K562 (cell line): ENCODE measurements around the gene LRRC7. TPM values are rescaled to one million over a fixed set of nuclear protein-coding genes. Genes with fewer than 3 reads are reported as not detected.
A peak's percentile ranks its signal among the peaks of the same experiment; 100 is the strongest.

Source experiments
- ATAC-seq: fragments of 200-7000 bp; cut with Tn5 transposase; 3 replicates; pipeline ENCODE4 v1.9.1; 2020; ENCODE audit warnings: moderate library complexity
- BruUV-seq: library from RNA; stranded (reverse); fragments of 400-500 nt; replicated peaks from 2 replicates; lab custom pipeline; 2021; lab: Mats Ljungman, UMichigan
- CTCF ChIA-PET: fragments of 300-600 bp; formaldehyde crosslinking; extraction: SDS; loops from one replicate; lab custom pipeline; 2021; ENCODE audit warnings: low intra/inter-chr PET ratio; lab: Yijun Ruan, JAX
- POLR2A ChIA-PET: fragments of 300-600, 350-650 bp; sonication (Branson Sonifier 250); formaldehyde crosslinking; extraction: SDS; loops from one replicate; lab custom pipeline; 2021; ENCODE audit warnings: antibody characterized with exemption, inconsistent platforms; lab: Yijun Ruan, JAX
- DNase-seq, 4 experiments: peaks; one replicate each; pipeline versions ENCODE4 v3.0.0 to v3.0.0-alpha.2; 2011 to 2018; ENCODE audit warnings: low spot score in 3 of 4, mixed read lengths in 3 of 4; ENCODE audit errors: extremely low read depth in 1 of 4
- FAIRE-seq: peaks from 2 replicates; lab custom pipeline; 2011; peaks lifted over from hg19 to GRCh38; lab: Jason Lieb, UNC
- H2AFZ ChIP-seq: 2 replicates; pipeline ENCODE4 v1.6.0; 2011; ENCODE audit warnings: low read depth, low read length, control low read depth, inconsistent platforms
- H3K27ac ChIP-seq: fragments of 200-600 bp; 3 replicates; pipeline ENCODE4 v1.8.0; 2011; ENCODE audit warnings: low read depth, mild to moderate bottlenecking, control low read depth, inconsistent platforms, low read length, moderate library complexity, mixed read lengths; ENCODE audit errors: extremely low read depth
- H3K27me3 ChIP-seq, 2 experiments: fragments of 300-600 bp in 1 of 2; 2 replicates in 1 of 2; 3 replicates in 1 of 2; pipeline versions ENCODE4 v1.6.0 to v1.8.0; 2011; ENCODE audit warnings: inconsistent platforms in 2 of 2, low read length in 2 of 2, mild to moderate bottlenecking in 1 of 2, mixed read lengths in 1 of 2, moderate library complexity in 1 of 2; ENCODE audit not compliant: control insufficient read depth in 2 of 2, insufficient read depth in 2 of 2
- H3K36me3 ChIP-seq: fragments of 300-600 bp; 3 replicates; pipeline ENCODE4 v1.8.0; 2011; ENCODE audit warnings: mild to moderate bottlenecking, low read length, inconsistent platforms; ENCODE audit not compliant: control insufficient read depth, insufficient read depth
- H3K4me1 ChIP-seq, 2 experiments: fragments of 200-600 bp in 1 of 2; replicated peaks in 1 of 2; 2 replicates in 1 of 2; 3 replicates in 1 of 2; pipeline versions ENCODE4 v1.5.1 to v1.8.0; 2011; ENCODE audit warnings: inconsistent platforms in 2 of 2, low read length in 2 of 2, mild to moderate bottlenecking in 1 of 2, mixed read lengths in 1 of 2, moderate library complexity in 1 of 2; ENCODE audit not compliant: control insufficient read depth in 2 of 2, insufficient read depth in 2 of 2
- H3K4me2 ChIP-seq: 2 replicates; pipeline ENCODE4 v1.6.1; 2011; ENCODE audit warnings: low read length, control low read depth, inconsistent platforms, mixed read lengths; ENCODE audit not compliant: insufficient read depth
- H3K4me3 ChIP-seq: fragments of 200-600 bp; sonication (generic), shearing (Covaris generic); 2 replicates; pipeline ENCODE4 v1.5.1; 2016; ENCODE audit warnings: control low read depth, inconsistent platforms
- H3K79me2 ChIP-seq: fragments of 200-600 bp; 3 replicates; pipeline ENCODE4 v1.8.0; 2011; ENCODE audit warnings: low read length, inconsistent platforms; ENCODE audit not compliant: control insufficient read depth, insufficient read depth
- H3K9ac ChIP-seq, 2 experiments: 2 replicates each; pipeline versions ENCODE4 v1.6.0 to v1.6.1; 2011; ENCODE audit warnings: low read depth in 2 of 2, low read length in 2 of 2, control low read depth in 1 of 2, inconsistent platforms in 1 of 2, mild to moderate bottlenecking in 1 of 2, mixed read lengths in 1 of 2; ENCODE audit not compliant: insufficient read depth in 1 of 2
- H3K9me1 ChIP-seq: one replicate; pipeline ENCODE4 v1.6.0; 2011; ENCODE audit warnings: inconsistent platforms, mild to moderate bottlenecking, low read length, moderate library complexity; ENCODE audit not compliant: control insufficient read depth, insufficient read depth
- H3K9me3 ChIP-seq: replicated peaks from 2 replicates; pipeline ENCODE4 v1.5.1; 2011; ENCODE audit warnings: low read depth, low read length, inconsistent platforms; ENCODE audit not compliant: control insufficient read depth, insufficient read depth
- H4K20me1 ChIP-seq: replicated peaks from 2 replicates; pipeline ENCODE4 v1.6.1; 2011; ENCODE audit warnings: low read length, inconsistent platforms, mixed read lengths; ENCODE audit not compliant: control insufficient read depth, insufficient read depth
- FOXK2 ChIP-seq, 2 experiments: fragments of 450-650 bp; IDR thresholded peaks in 1 of 2; conservative IDR thresholded peaks in 1 of 2; 2 replicates each; pipeline ENCODE4 v1.6.1; 2016; ENCODE audit warnings: low read depth in 2 of 2, mild to moderate bottlenecking in 1 of 2
- GTF3C2 ChIP-seq: IDR thresholded peaks from 3 replicates; pipeline ENCODE4 v1.6.1; 2011; ENCODE audit warnings: borderline replicate concordance, mild to moderate bottlenecking, moderate library complexity; ENCODE audit not compliant: insufficient read length; ENCODE audit errors: extremely low read depth
- KDM1A ChIP-seq, 2 experiments: fragments of 450-650 bp; IDR thresholded peaks; 2 replicates each; pipeline ENCODE4 v1.6.1; 2016; ENCODE audit warnings: mild to moderate bottlenecking in 2 of 2
- KDM4B ChIP-seq, 2 experiments: fragments of 450-650 bp in 1 of 2; sonication (generic) in 1 of 2; IDR thresholded peaks; 2 replicates each; pipeline ENCODE4 v1.6.1; 2016 to 2017; ENCODE audit warnings: borderline replicate concordance in 2 of 2, antibody characterized with exemption in 1 of 2, low read depth in 1 of 2, mild to moderate bottlenecking in 1 of 2
- NFE2 ChIP-seq: IDR thresholded peaks from 2 replicates; pipeline ENCODE4 v1.6.1; 2014; ENCODE audit warnings: antibody characterized with exemption, low read depth
- PHF21A ChIP-seq: fragments of 450-650 bp; IDR thresholded peaks from 2 replicates; pipeline ENCODE4 v1.6.1; 2017; ENCODE audit warnings: low read depth, borderline replicate concordance
- POLR2H ChIP-seq: IDR thresholded peaks from 2 replicates; pipeline ENCODE4 v1.6.1; 2016; ENCODE audit warnings: missing genetic modification characterization, low read depth, mild to moderate bottlenecking, control low read depth, missing compliant biosample characterization, moderate library complexity
- SIN3A ChIP-seq, 2 experiments: fragments of 150-350 bp in 1 of 2; IDR thresholded peaks; 2 replicates each; pipeline ENCODE4 v1.6.1; 2011 to 2016; ENCODE audit warnings: borderline replicate concordance in 2 of 2, low read depth in 2 of 2, low read length in 2 of 2, mild to moderate bottlenecking in 2 of 2, moderate library complexity in 2 of 2; ENCODE audit not compliant: control insufficient read depth in 1 of 2
- TSHZ1 ChIP-seq: fragments of 250-450 bp; sonication (Bioruptor Pico); IDR thresholded peaks from 2 replicates; pipeline ENCODE4 v1.4.0; 2020; ENCODE audit warnings: mild to moderate bottlenecking, moderate library complexity
- YY1 ChIP-seq, 3 experiments: IDR thresholded peaks; 2 replicates each; pipeline ENCODE4 v1.6.1; 2011; ENCODE audit warnings: low read length in 2 of 3, mild to moderate bottlenecking in 2 of 3, moderate library complexity in 2 of 3, borderline replicate concordance in 1 of 3, control low read depth in 1 of 3, low read depth in 1 of 3; ENCODE audit not compliant: insufficient read depth in 3 of 3, insufficient replicate concordance in 2 of 3, control insufficient read depth in 1 of 3, insufficient read length in 1 of 3; ENCODE audit errors: extremely low read depth in 1 of 3
- ZNF140 ChIP-seq: fragments of 250-450 bp; sonication (Bioruptor Pico); IDR thresholded peaks from 2 replicates; pipeline ENCODE4 v1.8.0; 2021; ENCODE audit warnings: moderate library complexity, mild to moderate bottlenecking, inconsistent platforms
- ZNF277 ChIP-seq: fragments of 250-450 bp; sonication (Bioruptor Pico); IDR thresholded peaks from 2 replicates; pipeline ENCODE4 v1.8.0; 2022; ENCODE audit warnings: inconsistent platforms, mild to moderate bottlenecking, moderate library complexity, borderline replicate concordance
- ZSCAN32 ChIP-seq: fragments of 450-650 bp; formaldehyde crosslinking; IDR thresholded peaks from 2 replicates; pipeline ENCODE4 v1.4.0; 2020; ENCODE audit warnings: mild to moderate bottlenecking, moderate library complexity
- WGBS: fragments of 100-300 bp; shearing (Covaris generic); methylation state at CpG from one replicate; pipeline ENCODE4 v1.1.6; 2016; ENCODE audit warnings: low coverage, mixed read lengths; ENCODE audit not compliant: insufficient coverage; ENCODE audit errors: missing lambda C conversion rate; 5-methylcytosine and 5-hydroxymethylcytosine counted together
- in situ Hi-C: fragments of 300-500 bp; cut with MboI; formaldehyde crosslinking; loops from 4 replicates; pipeline ENCODE4 v1.15.0; 2018; ENCODE audit warnings: inconsistent platforms, mixed read lengths
- intact Hi-C: fragments of 100-400 bp; cut with micrococcal nuclease; formaldehyde crosslinking; loops from 2 replicates; pipeline ENCODE4 v1.14.2; 2022
- polyA plus RNA-seq, 8 experiments: library from polyadenylated mRNA; depleted of rRNA in 4 of 8; stranded (reverse) in 5 of 8; unstranded in 3 of 8; fragments of >200 nt; fragmentation: Nextera tagmentation in 2 of 8; fragmentation: Illumina TruSeq in 1 of 8; extraction: Ambion mirVana in 2 of 8; extraction: Trizol in 1 of 8; gene quantifications; 2 replicates each; pipeline versions ENCODE4 v1.2.1 to v1.2.3, GENCODE V29; 2011 to 2014; ENCODE audit warnings: inconsistent platforms in 1 of 8, missing spikeins in 1 of 8
- total RNA-seq, 7 experiments: library from RNA; depleted of rRNA in 6 of 7; stranded (reverse); fragments of >200 nt in 6 of 7; fragmentation: Illumina TruSeq in 2 of 7; extraction: Trizol in 2 of 7; gene quantifications; 2 replicates each; pipeline versions ENCODE4 v1.2.1 to v1.2.3, GENCODE V29; 2011 to 2021; ENCODE audit warnings: low replicate concordance in 1 of 7

LRRC7 gene
- total and polyA plus RNA-seq, 9 of the 15 experiments (the other 6 are each of a cell fraction or from before 2014, with no cell fraction given): 0.09 to 0.94 (median 0.49) TPM

- POLR2A ChIA-PET: interaction anchor here (1.0 kb wide), 1 partner anchor 22 kb away, joined by 4 read pairs; no protein-coding TSS in a partner anchor
- Histone ChIP-seq H3K9me1 (no peaks in the 10 kb centered on the region), H3K4me1 (no peaks in the 10 kb centered on the region; a peak in 1 of 5 replicates), H4K20me1 (no peaks in the 10 kb centered on the region), H3K9ac (no peak overlapping the region), H3K4me2 (no peak overlapping the region), H3K9me3 (no peaks in the 10 kb centered on the region), H3K27me3 (no peaks in the 10 kb centered on the region), H3K36me3 (no peaks in the 10 kb centered on the region), H3K79me2 (no peaks in the 10 kb centered on the region), H2AFZ (no peak overlapping the region; the same call in 1 of the 2 replicates), H3K27ac (peak overlapping the region; percentile 14; the same call in 1 of the 3 replicates), H3K4me3 (no peak overlapping the region)
- no TSS peak for BruUV-seq
- in situ Hi-C loops: no loop called here
- 3% methylated on average over 3 of the region's 3 CpGs for WGBS
- FAIRE-seq: no peak
- CTCF ChIA-PET: no interaction called here
- DNase-seq: peak in 1 of 4 experiments; percentile 30
- intact Hi-C loops: no loop called here
- no peak for ATAC-seq
- no peak for TF ChIP-seq ZSCAN32 (CRISPR knock-in tag)
- no peak for TF ChIP-seq KDM1A (IDR thresholded peaks at IDR 0.05)
- peak in 1 of 3 experiments; percentile 14 for TF ChIP-seq YY1 (IDR thresholded peaks at IDR 0.05; ENCODE audit: borderline replicate concordance in 1 of 3, control insufficient read depth in 1 of 3, extremely low read depth in 1 of 3, insufficient read depth in 3 of 3, insufficient read length in 1 of 3, insufficient replicate concordance in 2 of 3, low read depth in 1 of 3, low read length in 2 of 3)
- TF ChIP-seq ZNF140 (CRISPR knock-in tag): no peak
- TF ChIP-seq NFE2: no peak
- TF ChIP-seq PHF21A: no peak
- no peak for TF ChIP-seq FOXK2 (conservative IDR thresholded peaks at IDR 0.05 in 1 of 2, IDR thresholded peaks at IDR 0.05 in 1 of 2; ENCODE audit: low read depth in 2 of 2)
- TF ChIP-seq ZNF277 (CRISPR knock-in tag): no peak
- no peak for TF ChIP-seq POLR2H (tag)
- TF ChIP-seq SIN3A (IDR thresholded peaks at IDR 0.05; ENCODE audit: borderline replicate concordance in 2 of 2, control insufficient read depth in 1 of 2, low read depth in 2 of 2, low read length in 2 of 2): no peak
- no peak for TF ChIP-seq KDM4B (IDR thresholded peaks at IDR 0.05; ENCODE audit: borderline replicate concordance in 2 of 2, low read depth in 1 of 2)
- no peak for TF ChIP-seq TSHZ1 (CRISPR knock-in tag)
- TF ChIP-seq GTF3C2: no peak
Measured at GRCh38 chr1:69976896-69977295, 409.2 kb downstream of the LRRC7 start.
